HFFc6 (cell line): ENCODE data around the gene ZNF407. TPM values are rescaled to one million over a fixed set of nuclear protein-coding genes. Genes with fewer than 3 reads are reported as not detected.

ENCODE experiments used
- DNase-seq: peaks from one replicate; pipeline ENCODE4 v3.0.0-alpha.2; 2018
- H3K27ac Mint-ChIP-seq: 2 replicates; pipeline ENCODE4 v1.8.0; 2020; ENCODE audit warnings: mild to moderate bottlenecking, mixed read lengths
- H3K27me3 Mint-ChIP-seq: 2 replicates; pipeline ENCODE4 v1.8.0; 2021; ENCODE audit warnings: mild to moderate bottlenecking, moderate library complexity, mixed read lengths; ENCODE audit not compliant: insufficient read depth
- H3K36me3 Mint-ChIP-seq: 2 replicates; pipeline ENCODE4 v1.8.0; 2021; ENCODE audit warnings: low read depth, mixed read lengths
- H3K4me1 Mint-ChIP-seq: 2 replicates; pipeline ENCODE4 v1.8.0; 2020; ENCODE audit warnings: low read depth, mixed read lengths
- H3K4me3 Mint-ChIP-seq: 2 replicates; pipeline ENCODE4 v1.8.0; 2020; ENCODE audit warnings: mild to moderate bottlenecking, moderate library complexity, mixed read lengths
- H3K9me3 Mint-ChIP-seq: 2 replicates; pipeline ENCODE4 v1.8.0; 2020; ENCODE audit warnings: mild to moderate bottlenecking, mixed read lengths
- CTCF ChIP-seq: fragments of 200-600 bp; sonication (generic); IDR thresholded peaks from 2 replicates; pipeline ENCODE4 v1.5.0; 2021; ENCODE audit warnings: antibody characterized with exemption, mild to moderate bottlenecking
- total RNA-seq, 6 experiments: library from RNA; stranded (reverse); fragmentation: NEBNext Ultra II Directional; extraction: Animal tissue kit (Norgen Biotek cat#: 25700); gene quantifications; 2 replicates in 1 of 6; 3 replicates in 5 of 6; pipeline ENCODE4 v1.2.3, GENCODE V29; 2021

The ZNF407 gene
- total RNA-seq, 6 experiments from 2014 or later: 7.9 to 9.7 (median 9.1) TPM

DNA sequence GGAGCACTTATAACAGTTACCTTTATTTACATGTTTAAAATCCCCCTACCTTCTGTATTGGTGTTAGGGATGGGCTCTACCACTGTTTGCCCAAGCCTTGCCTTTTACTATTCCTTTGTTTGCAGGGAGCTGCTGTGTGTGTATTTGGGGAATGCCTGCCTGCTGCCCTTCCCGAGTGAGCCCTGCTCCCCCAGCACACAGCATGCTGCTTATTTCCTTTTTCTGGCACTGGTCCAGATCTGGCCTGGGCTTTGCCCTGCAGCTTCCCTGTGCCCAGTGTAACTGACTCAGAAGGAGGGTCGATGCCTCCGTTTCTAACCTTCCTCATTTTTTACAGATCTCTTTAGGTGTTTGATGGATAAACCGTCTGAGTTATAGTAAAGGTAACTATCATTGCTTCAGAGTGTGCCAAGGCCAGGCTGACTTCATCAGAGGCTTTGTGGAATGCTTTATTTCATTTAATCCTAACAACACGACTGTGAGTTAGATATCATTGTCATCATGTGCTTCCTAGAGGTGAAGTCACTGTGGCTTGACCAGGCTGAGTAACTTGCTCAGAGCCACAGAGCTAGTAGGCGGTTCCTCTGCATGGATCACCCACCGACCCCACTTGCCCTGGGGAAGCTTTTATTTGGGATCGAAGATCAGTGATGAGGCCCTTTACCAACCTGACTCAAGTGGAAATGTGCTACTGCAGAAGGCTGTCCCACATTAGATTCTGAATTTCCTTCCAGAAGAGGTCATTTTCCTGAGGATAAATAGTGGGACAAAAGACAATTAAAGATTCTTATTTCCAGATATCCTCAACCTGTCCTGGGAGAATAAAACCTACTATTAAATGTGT is 238.8 kb downstream of the ZNF407 start:
- Mint-ChIP-seq H3K9me3 (no peaks in the 10 kb centered on the region), H3K4me3 (no peak overlapping the region), H3K27me3 (no peaks in the 10 kb centered on the region; the same call in none of the 2 replicates), H3K27ac (peak overlapping the region; percentile 69), H3K36me3 (peaks cover 17% of the 10 kb centered on the region), H3K4me1 (peaks cover 61% of the 10 kb centered on the region)
- DNase-seq: peak; percentile 34
- no peak for TF ChIP-seq CTCF

DNA sequence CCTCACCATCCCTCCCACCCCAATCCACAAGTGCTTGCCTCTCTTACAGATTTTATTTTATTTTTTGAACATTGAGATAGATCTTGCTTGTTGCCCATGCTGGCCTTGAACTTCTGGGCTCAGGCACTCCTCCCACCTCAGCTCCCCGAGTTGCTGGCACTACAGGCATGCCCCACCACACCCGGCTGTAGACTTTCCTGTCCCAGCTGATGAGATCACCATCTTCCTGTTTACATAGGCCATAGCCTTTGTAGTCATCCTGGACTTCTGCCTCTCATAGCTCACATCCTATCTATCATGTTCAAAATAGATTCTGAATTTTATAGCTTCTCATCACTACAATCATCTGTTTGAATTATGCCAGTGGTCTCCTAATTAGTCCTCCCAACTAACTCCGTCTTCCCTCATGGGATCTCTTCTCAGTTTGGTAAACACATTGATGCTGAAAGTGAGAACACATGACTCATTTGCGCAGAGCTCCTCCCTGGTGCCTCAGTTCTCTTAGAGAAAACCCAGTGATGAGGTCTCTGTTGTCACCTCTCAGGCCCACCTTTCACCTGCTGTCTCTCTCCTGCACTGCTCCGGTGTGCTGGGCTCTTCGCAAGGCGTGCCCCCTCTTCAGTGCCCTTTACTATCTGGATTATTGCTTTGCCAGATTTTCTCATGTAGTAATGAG is 243.0 kb downstream of the ZNF407 start:
- DNase-seq: peak; percentile 73
- Mint-ChIP-seq H3K9me3 (no peaks in the 10 kb centered on the region), H3K27ac (peak overlapping the region; percentile 85), H3K27me3 (no peaks in the 10 kb centered on the region; the same call in 1 of the 2 replicates), H3K4me3 (peak overlapping the region; percentile 33), H3K4me1 (peaks cover 39% of the 10 kb centered on the region), H3K36me3 (peaks cover 12% of the 10 kb centered on the region)
- TF ChIP-seq CTCF: no peak

- no peaks in the 10 kb centered on the region; the same call in 1 of the 2 replicates for H3K27me3 Mint-ChIP-seq
- peaks cover 32% of the 10 kb centered on the region for H3K4me1 Mint-ChIP-seq
- no peaks in the 10 kb centered on the region for H3K9me3 Mint-ChIP-seq
Observed at GRCh38 chr18:74841248-74841647, 243.6 kb downstream of the ZNF407 start.

DNA sequence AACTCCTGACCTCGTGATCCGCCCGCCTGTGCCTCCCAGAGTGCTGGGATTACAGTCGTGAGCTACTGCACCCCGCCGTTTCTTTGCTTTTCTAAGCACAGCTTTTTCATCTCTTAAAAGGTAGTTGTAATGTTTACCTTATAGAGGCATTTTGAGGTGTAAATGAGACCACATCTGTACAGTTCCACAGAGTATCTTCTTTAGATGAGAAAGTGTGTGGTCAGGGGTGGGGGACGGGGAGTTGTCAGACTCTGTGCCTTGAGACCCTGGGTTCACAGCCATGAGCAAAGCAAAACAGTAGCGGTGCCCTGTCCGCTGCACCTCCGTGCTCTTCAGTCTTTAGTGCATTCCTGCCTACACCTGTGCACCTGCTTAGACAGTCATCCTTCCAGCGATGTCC is 251.6 kb downstream of the ZNF407 start:
- no peak overlapping the region for H3K4me3 Mint-ChIP-seq
- 0 out of 2 replicates have a peak, but pooled peaks cover 1% of the 10 kb centered on the region for H3K27me3 Mint-ChIP-seq
- H3K4me1 Mint-ChIP-seq: no peaks in the 10 kb centered on the region
- no peak for DNase-seq
- H3K9me3 Mint-ChIP-seq: no peaks in the 10 kb centered on the region
- TF ChIP-seq CTCF: no peak
- no peak overlapping the region for H3K27ac Mint-ChIP-seq
- H3K36me3 Mint-ChIP-seq: no peaks in the 10 kb centered on the region

More at GRCh38 chr18:74841248-74841647, 243.6 kb downstream of the ZNF407 start:
- DNase-seq: no peak
- H3K36me3 Mint-ChIP-seq: peaks cover 12% of the 10 kb centered on the region
- no peak overlapping the region for H3K4me3 Mint-ChIP-seq
- H3K27ac Mint-ChIP-seq: no peak overlapping the region
- TF ChIP-seq CTCF: no peak

DNA sequence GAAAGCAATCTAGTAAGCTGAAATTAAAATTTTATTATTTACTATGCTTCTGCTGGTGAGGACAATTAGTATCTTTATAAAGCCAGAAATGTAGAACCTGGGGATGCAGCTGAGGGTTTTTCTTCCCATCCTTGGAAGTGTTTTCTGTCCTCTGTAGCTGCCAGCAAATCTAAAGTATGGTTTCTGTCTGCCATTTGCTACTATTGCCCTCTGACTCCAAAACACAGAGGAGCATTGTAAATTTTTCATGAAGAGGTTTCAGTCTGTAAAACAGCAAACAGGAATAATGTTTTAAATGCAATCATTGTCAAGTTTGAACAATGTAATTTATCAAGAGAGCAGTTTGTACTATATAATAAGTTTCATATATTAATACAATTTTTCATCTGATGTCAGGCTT is 258.8 kb downstream of the ZNF407 start:
- no peak for TF ChIP-seq CTCF
- Mint-ChIP-seq H3K36me3 (no peaks in the 10 kb centered on the region), H3K4me3 (no peak overlapping the region), H3K9me3 (no peaks in the 10 kb centered on the region), H3K27ac (no peak overlapping the region), H3K4me1 (peaks cover 10% of the 10 kb centered on the region), H3K27me3 (0 out of 2 replicates have a peak, but pooled peaks cover 1% of the 10 kb centered on the region)
- no peak for DNase-seq
